ENCODE measurements around the gene FXR2. TPM values are rescaled to one million over a fixed set of nuclear protein-coding genes. Genes with fewer than 3 reads are reported as not detected.
"Not testable (repeated sequence)": the region's sequence is repeated elsewhere in the genome, so short reads cannot be mapped to it uniquely, and the experiment has no call there.

Gene FXR2
- total and polyA plus RNA-seq, 3 donors from 2014 or later: 53.8 to 76.0 (median 60.3) TPM

GRCh38 chr17:7610641-7611040, 4.1 kb downstream of the FXR2 start:
- no peaks in the 10 kb centered on the region for H3K9me3 ChIP-seq
- no peaks in the 10 kb centered on the region for H3K36me3 ChIP-seq (ENCODE audit: low read depth, missing control alignments)
- no peak overlapping the region for H3K4me3 ChIP-seq
- TF ChIP-seq POLR2A (IDR thresholded peaks at IDR 0.05) (no peak), CTCF (IDR thresholded peaks at IDR 0.05) (no peak)
- H3K27me3 ChIP-seq: no peaks in the 10 kb centered on the region
- H3K27ac ChIP-seq: no peak overlapping the region
- no peak for DNase-seq
- WGBS, 2 donors: 94 to 97% methylated on average over 2 of the region's 2 CpGs
- intact Hi-C loops (cut with DNase I; ENCODE audit: low total_unique reads): no loop called here
- peaks cover 23% of the 10 kb centered on the region for H3K4me1 ChIP-seq

- H3K36me3 ChIP-seq (ENCODE audit: low read depth, missing control alignments): no peaks in the 10 kb centered on the region
- H3K4me3 ChIP-seq: no peak overlapping the region
- H3K9me3 ChIP-seq: no peaks in the 10 kb centered on the region
- H3K4me1 ChIP-seq: no peaks in the 10 kb centered on the region
- TF ChIP-seq POLR2A (IDR thresholded peaks at IDR 0.05) (no peak), CTCF (IDR thresholded peaks at IDR 0.05) (no peak)
- H3K27ac ChIP-seq: no peak overlapping the region
- no peak for DNase-seq
- no peaks in the 10 kb centered on the region for H3K27me3 ChIP-seq
- WGBS, 2 donors: 74 to 80% methylated on average over 4 of the region's 4 CpGs
- intact Hi-C loops (cut with DNase I; ENCODE audit: low total_unique reads): no loop called here
Observed at GRCh38 chr17:7606280-7606679, 8.4 kb downstream of the FXR2 start.

DNA sequence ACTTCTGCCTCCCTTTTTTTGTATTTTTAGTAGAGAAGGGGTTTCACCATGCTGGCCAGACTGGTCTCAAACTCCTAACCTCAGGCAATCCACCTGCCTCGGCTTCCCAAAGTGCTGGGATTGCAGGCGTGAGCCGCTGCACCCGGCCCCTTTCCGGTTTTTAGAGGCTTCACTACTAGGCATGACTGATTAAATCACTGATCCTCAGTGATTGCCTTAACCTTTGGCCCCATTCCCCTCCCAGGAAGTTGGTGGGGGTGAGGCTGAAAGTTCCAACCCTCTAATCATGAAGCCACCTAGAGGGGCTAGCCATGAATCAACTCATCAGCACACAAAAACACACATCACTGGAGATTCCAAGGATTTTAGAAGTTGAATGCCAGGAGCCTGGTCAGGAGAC, 17.1 kb downstream of the FXR2 start:
- H3K27me3 ChIP-seq; H3K4me1 ChIP-seq; H3K36me3 ChIP-seq (ENCODE audit: low read depth, missing control alignments); intact Hi-C loops (cut with DNase I; ENCODE audit: low total_unique reads); H3K9me3 ChIP-seq; H3K4me3 ChIP-seq; H3K27ac ChIP-seq; DNase-seq: not testable (repeated sequence)
- WGBS, 2 donors: 71 to 88% methylated on average over 5 of the region's 5 CpGs

DNA sequence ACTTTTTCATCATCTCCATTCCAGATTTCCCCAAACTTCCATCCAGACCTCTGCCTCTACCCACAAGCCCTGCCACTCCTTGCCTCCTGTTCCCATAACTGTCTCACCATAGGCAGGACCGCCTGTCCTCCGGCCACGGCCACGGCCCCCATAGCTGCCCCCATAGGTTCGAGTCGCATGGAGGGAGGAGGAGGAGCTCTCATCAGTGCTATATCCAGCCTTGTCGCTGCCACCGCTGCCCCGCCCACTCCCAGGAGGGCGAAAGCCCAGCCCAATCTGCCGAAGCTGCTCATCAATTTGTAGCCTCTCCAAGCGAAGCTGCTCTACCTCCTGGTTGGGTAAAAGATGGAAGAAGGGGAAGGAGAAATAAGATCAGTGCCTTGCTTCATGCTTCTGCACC, 21.4 kb downstream of the FXR2 start:
- Histone ChIP-seq H3K4me3 (no peak overlapping the region), H3K9me3 (no peaks in the 10 kb centered on the region), H3K27ac (no peak overlapping the region), H3K4me1 (peaks cover 2% of the 10 kb centered on the region), H3K27me3 (no peaks in the 10 kb centered on the region), H3K36me3 (ENCODE audit: low read depth, missing control alignments) (no peaks in the 10 kb centered on the region)
- TF ChIP-seq POLR2A (IDR thresholded peaks at IDR 0.05): no peak
- WGBS, 2 donors: 85 to 86% methylated on average over 12 of the region's 12 CpGs
- intact Hi-C loops (cut with DNase I; ENCODE audit: low total_unique reads): no loop called here
- DNase-seq: no peak

DNA sequence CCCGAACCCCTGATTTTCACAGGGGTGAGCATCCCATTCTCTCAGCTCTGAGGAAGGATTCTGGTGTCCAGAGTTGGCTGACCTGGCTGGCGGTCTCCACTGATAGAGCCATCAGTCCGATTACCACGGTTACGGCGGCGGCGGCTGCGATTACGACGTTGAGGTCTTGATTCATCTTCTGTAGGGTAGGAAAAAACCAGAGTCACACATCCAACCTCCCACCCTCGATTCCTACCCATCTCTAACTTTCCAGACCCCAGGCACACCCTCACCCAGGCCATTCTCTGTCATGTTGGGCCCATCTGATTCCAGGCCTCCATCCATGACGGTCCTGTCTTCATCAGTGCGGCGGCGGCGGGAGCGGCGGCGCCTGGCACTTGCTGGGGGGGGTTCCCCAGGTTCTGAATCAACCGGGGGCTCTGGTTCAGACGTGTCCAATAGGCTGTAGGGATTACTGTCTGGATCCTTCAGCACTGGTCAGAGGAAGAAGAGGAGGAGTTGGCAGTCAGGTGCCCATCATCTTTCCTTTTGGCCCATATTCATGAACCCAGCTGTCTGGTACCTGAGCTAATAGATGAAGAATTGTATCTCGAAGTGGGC, 22.2 kb downstream of the FXR2 start:
- intact Hi-C loops (cut with DNase I; ENCODE audit: low total_unique reads): no loop called here
- H3K27ac ChIP-seq: no peak overlapping the region
- no peaks in the 10 kb centered on the region for H3K36me3 ChIP-seq (ENCODE audit: low read depth, missing control alignments)
- 93 to 95% methylated on average over 23 of the region's 23 CpGs for WGBS, 2 donors
- peaks cover 2% of the 10 kb centered on the region for H3K4me1 ChIP-seq
- H3K27me3 ChIP-seq: no peaks in the 10 kb centered on the region
- no peak overlapping the region for H3K4me3 ChIP-seq
- no peaks in the 10 kb centered on the region for H3K9me3 ChIP-seq
- no peak for DNase-seq
- TF ChIP-seq CTCF (IDR thresholded peaks at IDR 0.05) (no peak), POLR2A (IDR thresholded peaks at IDR 0.05) (no peak)

DNA sequence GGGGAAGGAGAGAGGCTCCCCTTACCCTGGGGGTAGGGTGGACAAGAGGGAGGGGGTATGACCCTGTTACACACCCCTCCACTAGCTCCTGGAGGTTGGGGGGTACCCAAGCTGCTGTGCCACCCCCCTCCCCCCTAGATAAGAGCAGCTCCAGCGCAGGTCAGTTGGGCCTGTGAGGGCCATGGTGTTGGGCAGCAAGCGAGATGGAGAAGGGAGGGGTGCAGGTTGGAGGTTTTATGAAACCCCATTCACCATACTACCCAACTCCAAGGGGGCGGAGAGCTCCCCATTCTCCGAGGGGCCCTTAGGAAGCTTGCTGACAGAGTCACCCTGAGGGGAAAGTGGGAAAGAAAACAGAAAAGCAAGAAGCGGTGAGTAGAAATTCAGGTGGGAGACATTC, 23.1 kb downstream of the FXR2 start:
- H3K4me3 ChIP-seq: no peak overlapping the region
- no peak overlapping the region for H3K27ac ChIP-seq
- WGBS, 2 donors: 88 to 92% methylated on average over 5 of the region's 5 CpGs
- intact Hi-C loops (cut with DNase I; ENCODE audit: low total_unique reads): no loop called here
- DNase-seq: no peak
- no peak for TF ChIP-seq POLR2A (IDR thresholded peaks at IDR 0.05)
- no peak for TF ChIP-seq CTCF (IDR thresholded peaks at IDR 0.05)
- H3K36me3 ChIP-seq (ENCODE audit: low read depth, missing control alignments): no peaks in the 10 kb centered on the region
- no peaks in the 10 kb centered on the region for H3K9me3 ChIP-seq
- H3K27me3 ChIP-seq: no peaks in the 10 kb centered on the region
- H3K4me1 ChIP-seq: peaks cover 2% of the 10 kb centered on the region

All from testis (tissue), 3 donors.